GM23338 (cell line): ENCODE results near the gene PCSK4. TPM values are rescaled to one million over a fixed set of nuclear protein-coding genes. Genes with fewer than 3 reads are reported as not detected.

ENCODE experiments used
- ATAC-seq: fragments of 200-7000 bp; cut with Tn5 transposase; 3 replicates; pipeline ENCODE4 v1.9.1; 2020
- DNase-seq: peaks from one replicate; pipeline ENCODE4 v3.0.0-alpha.2; 2015; ENCODE audit warnings: low spot score
- H2AFZ ChIP-seq: fragments of 200-600 bp; sonication (generic); 2 replicates; pipeline ENCODE4 v1.8.0; 2016; ENCODE audit warnings: antibody characterized with exemption, mild to moderate bottlenecking, moderate library complexity
- H3F3A ChIP-seq: fragments of 200-600 bp; sonication (generic); replicated peaks from 2 replicates; pipeline ENCODE4 v1.8.0; 2017; ENCODE audit warnings: antibody characterized with exemption, mixed run types, low read depth
- H3K27ac ChIP-seq: fragments of 200-600 bp; sonication (generic); 2 replicates; pipeline ENCODE4 v1.6.1; 2016; ENCODE audit warnings: low read depth
- H3K27me3 ChIP-seq: fragments of 200-600 bp; sonication (generic); 2 replicates; pipeline ENCODE4 v1.8.0; 2016; ENCODE audit warnings: mild to moderate bottlenecking, mixed run types, moderate library complexity; ENCODE audit not compliant: insufficient read depth
- H3K36me3 ChIP-seq: fragments of 200-600 bp; sonication (generic); 2 replicates; pipeline ENCODE4 v1.8.0; 2016; ENCODE audit warnings: mild to moderate bottlenecking; ENCODE audit not compliant: insufficient read depth
- H3K4me1 ChIP-seq: fragments of 200-600 bp; sonication (generic); 2 replicates; pipeline ENCODE4 v1.8.0; 2016; ENCODE audit warnings: mild to moderate bottlenecking, moderate library complexity; ENCODE audit not compliant: insufficient read depth
- H3K4me2 ChIP-seq: fragments of 200-600 bp; sonication (generic); 2 replicates; pipeline ENCODE4 v1.7.1; 2017; ENCODE audit warnings: mixed run types
- H3K4me3 ChIP-seq: fragments of 200-600 bp; sonication (generic); 2 replicates; pipeline ENCODE4 v1.6.1; 2016; ENCODE audit warnings: mixed run types
- H3K79me2 ChIP-seq: fragments of 200-600 bp; sonication (generic); replicated peaks from 2 replicates; pipeline ENCODE4 v1.8.0; 2017; ENCODE audit warnings: mild to moderate bottlenecking; ENCODE audit not compliant: insufficient read depth
- H3K9me2 ChIP-seq: fragments of 200-600 bp; sonication (generic); 2 replicates; pipeline ENCODE4 v1.8.0; 2017; ENCODE audit not compliant: insufficient read depth
- H4K20me1 ChIP-seq: fragments of 200-600 bp; sonication (generic); replicated peaks from 2 replicates; pipeline ENCODE4 v1.8.0; 2017; ENCODE audit warnings: mild to moderate bottlenecking; ENCODE audit not compliant: insufficient read depth
- H3K27ac Mint-ChIP-seq: 2 replicates; pipeline ENCODE4 v1.8.0; 2020; ENCODE audit warnings: inconsistent platforms, mild to moderate bottlenecking, moderate library complexity, mixed read lengths
- H3K27me3 Mint-ChIP-seq: 3 replicates; pipeline ENCODE4 v1.8.0; 2022; ENCODE audit warnings: low read depth, mild to moderate bottlenecking, moderate library complexity, mixed read lengths, inconsistent platforms; ENCODE audit not compliant: insufficient read depth, poor library complexity
- H3K36me3 Mint-ChIP-seq: 3 replicates; pipeline ENCODE4 v1.8.0; 2021; ENCODE audit warnings: low read depth, mild to moderate bottlenecking, inconsistent platforms, moderate library complexity, mixed read lengths
- H3K4me1 Mint-ChIP-seq: 3 replicates; pipeline ENCODE4 v1.8.0; 2020; ENCODE audit warnings: mild to moderate bottlenecking, inconsistent platforms, mixed read lengths
- H3K4me3 Mint-ChIP-seq: 3 replicates; pipeline ENCODE4 v1.8.0; 2021; ENCODE audit warnings: moderate library complexity, mild to moderate bottlenecking, inconsistent platforms, mixed read lengths
- H3K9me3 Mint-ChIP-seq: 3 replicates; pipeline ENCODE4 v1.8.0; 2020; ENCODE audit warnings: moderate library complexity, mild to moderate bottlenecking, inconsistent platforms, mixed read lengths
- CREB1 ChIP-seq: fragments of 250-450 bp; sonication (Bioruptor Pico); IDR thresholded peaks from 2 replicates; pipeline ENCODE4 v1.5.0; 2020; ENCODE audit warnings: low read depth, mild to moderate bottlenecking, moderate library complexity
- CTCF ChIP-seq, 2 experiments: fragments of 200-600 bp in 1 of 2; sonication (generic) in 1 of 2; conservative IDR thresholded peaks; 2 replicates each; pipeline versions ENCODE4 v1.5.1 to v1.6.1; 2016 to 2017; ENCODE audit warnings: antibody characterized with exemption in 2 of 2, low read depth in 2 of 2, mild to moderate bottlenecking in 2 of 2, moderate library complexity in 1 of 2
- ETS1 ChIP-seq: IDR thresholded peaks from 2 replicates; pipeline ENCODE4 v1.6.1; 2016; ENCODE audit warnings: antibody characterized with exemption
- EZH2 ChIP-seq: fragments of 200-600 bp; sonication (generic); IDR thresholded peaks from one replicate; pipeline ENCODE4 v1.8.0; 2017; ENCODE audit warnings: antibody characterized with exemption, mild to moderate bottlenecking, low read depth; ENCODE audit not compliant: unreplicated experiment
- EZH2phosphoT487 ChIP-seq: fragments of 200-600 bp; sonication (generic); IDR thresholded peaks from one replicate; pipeline ENCODE4 v1.8.1; 2018; ENCODE audit warnings: antibody characterized with exemption; ENCODE audit not compliant: unreplicated experiment
- JUNB ChIP-seq: IDR thresholded peaks from one replicate; pipeline ENCODE4 v1.6.1; 2016; ENCODE audit warnings: antibody characterized with exemption; ENCODE audit not compliant: unreplicated experiment
- NANOG ChIP-seq: IDR thresholded peaks from 2 replicates; pipeline ENCODE4 v1.6.1; 2016; ENCODE audit warnings: antibody characterized with exemption, borderline replicate concordance
- POLR2AphosphoS5 ChIP-seq: IDR thresholded peaks from 2 replicates; pipeline ENCODE4 v1.6.1; 2016; ENCODE audit warnings: antibody characterized with exemption, low read depth
- REST ChIP-seq: IDR thresholded peaks from one replicate; pipeline ENCODE4 v1.6.1; 2018; ENCODE audit warnings: antibody characterized with exemption; ENCODE audit not compliant: unreplicated experiment
- STAT1 ChIP-seq: IDR thresholded peaks from one replicate; pipeline ENCODE4 v1.6.1; 2016; ENCODE audit warnings: antibody characterized with exemption; ENCODE audit not compliant: unreplicated experiment
- ZNF114 ChIP-seq: fragments of 250-450 bp; sonication (Bioruptor Pico); IDR thresholded peaks from 2 replicates; pipeline ENCODE4 v1.5.0; 2020; ENCODE audit warnings: mild to moderate bottlenecking, moderate library complexity
- ZNF331 ChIP-seq: fragments of 250-450 bp; sonication (Bioruptor Pico); IDR thresholded peaks from 2 replicates; pipeline ENCODE4 v1.5.0; 2020; ENCODE audit warnings: low read depth, mild to moderate bottlenecking, moderate library complexity
- ZNF462 ChIP-seq: fragments of 250-450 bp; sonication (Bioruptor Pico); IDR thresholded peaks from 2 replicates; pipeline ENCODE4 v1.5.0; 2020; ENCODE audit warnings: mild to moderate bottlenecking, moderate library complexity
- polyA plus RNA-seq: library from polyadenylated mRNA; unstranded; fragments of >200 nt; fragmentation: Nextera tagmentation; extraction: Ambion mirVana; gene quantifications from 2 replicates; pipeline ENCODE4 v1.2.1, GENCODE V29; 2016
- total RNA-seq: library from RNA; depleted of rRNA; stranded (reverse); fragments of >200 nt; shearing (Covaris generic); gene quantifications from 2 replicates; pipeline ENCODE4 v1.2.3, GENCODE V29; 2014

PCSK4 gene
- total and polyA plus RNA-seq, 2 experiments from 2014 or later = 3.8 to 15.1 TPM

GRCh38 chr19:1487576-1488281, 2.4 kb downstream of the PCSK4 start:
- DNase-seq = no peak
- H3K4me1 ChIP-seq = 0 out of 2 replicates have a peak, but pooled peaks cover 4% of the 10 kb centered on the region
- H3K27me3 ChIP-seq = peaks cover 14% of the 10 kb centered on the region
- H3K9me3 Mint-ChIP-seq = no peaks in the 10 kb centered on the region
- H3K4me3 Mint-ChIP-seq = no peak overlapping the region
- H3K36me3 ChIP-seq = no peaks in the 10 kb centered on the region
- no peak overlapping the region for H3K4me2 ChIP-seq
- H3K27ac ChIP-seq = no peak overlapping the region
- peaks cover 6% of the 10 kb centered on the region for H3K4me1 Mint-ChIP-seq
- H2AFZ ChIP-seq = no peak overlapping the region
- no peaks in the 10 kb centered on the region for H4K20me1 ChIP-seq
- no peaks in the 10 kb centered on the region for H3K9me2 ChIP-seq
- H3K4me3 ChIP-seq = no peak overlapping the region
- no peaks in the 10 kb centered on the region for H3K36me3 Mint-ChIP-seq
- no peaks in the 10 kb centered on the region for H3K79me2 ChIP-seq
- TF ChIP-seq CTCF (conservative IDR thresholded peaks at IDR 0.05; ENCODE audit: low read depth in 2 of 2) (no peak), ZNF331 (CRISPR knock-in tag) (no peak), ETS1 (no peak), POLR2AphosphoS5 (no peak), STAT1 (no peak), CREB1 (CRISPR knock-in tag) (no peak), JUNB (no peak), ZNF114 (CRISPR knock-in tag) (no peak), EZH2phosphoT487 (no peak), REST (no peak), ZNF462 (no peak), NANOG (no peak), EZH2 (no peak)
- H3K27ac Mint-ChIP-seq = no peak overlapping the region
- peaks cover 16% of the 10 kb centered on the region for H3K27me3 Mint-ChIP-seq
- no peaks in the 10 kb centered on the region for H3F3A ChIP-seq
- ATAC-seq = no peak
